CD4-positive, alpha-beta T cell treated with Interferon gamma for 1 hour (primary cell): Measurements from ENCODE around the gene CHIA.
A peak's percentile ranks its signal among the peaks of the same experiment; 100 is the strongest.
"Not testable (repeated sequence)": the region's sequence is repeated elsewhere in the genome, so short reads cannot be mapped to it uniquely, and the experiment has no call there.

Source experiments
- DNase-seq: peaks from one replicate; pipeline ENCODE4 v3.0.0-alpha.2; 2020

CHIA gene

DNA sequence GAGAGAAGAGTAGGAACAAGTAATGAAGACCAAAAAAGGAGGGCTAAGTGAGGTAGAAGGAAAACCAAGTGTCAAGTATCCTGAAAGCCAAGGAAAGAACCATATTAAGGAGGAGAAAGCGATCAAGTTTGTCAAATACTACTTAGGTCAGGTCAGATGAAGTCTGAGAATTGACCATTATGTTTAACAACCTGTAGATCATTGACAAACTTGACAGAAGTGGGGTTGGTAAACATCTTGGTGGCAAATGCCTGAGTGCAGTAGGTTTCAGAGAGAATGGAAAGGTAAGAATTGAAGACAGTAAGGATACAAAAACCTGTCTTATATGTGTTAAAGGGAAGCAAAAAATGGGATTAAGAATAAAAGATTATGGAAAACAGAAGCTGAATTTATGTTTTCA lies 3.7 kb upstream of the CHIA start:
- DNase-seq, result no peak

DNA sequence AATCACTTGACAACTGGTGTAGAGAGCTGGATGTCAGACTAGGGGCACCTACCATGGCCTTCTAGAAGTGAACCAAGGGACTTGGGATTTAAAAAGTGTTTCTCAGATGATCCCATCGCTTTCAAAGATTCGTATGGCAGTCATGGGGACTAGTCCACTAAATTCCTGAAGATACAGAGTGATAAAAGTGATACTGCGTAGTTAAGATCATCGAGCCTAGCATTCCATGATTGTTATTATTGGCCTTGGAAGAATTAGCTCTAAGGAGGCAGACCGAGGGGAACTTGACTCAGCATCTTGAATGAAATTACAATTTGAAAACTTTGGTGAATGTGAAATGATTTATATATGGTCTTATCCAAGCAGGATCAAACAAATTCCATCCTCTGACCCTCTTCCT lies 1.3 kb upstream of the CHIA start:
- DNase-seq, result no peak

DNA sequence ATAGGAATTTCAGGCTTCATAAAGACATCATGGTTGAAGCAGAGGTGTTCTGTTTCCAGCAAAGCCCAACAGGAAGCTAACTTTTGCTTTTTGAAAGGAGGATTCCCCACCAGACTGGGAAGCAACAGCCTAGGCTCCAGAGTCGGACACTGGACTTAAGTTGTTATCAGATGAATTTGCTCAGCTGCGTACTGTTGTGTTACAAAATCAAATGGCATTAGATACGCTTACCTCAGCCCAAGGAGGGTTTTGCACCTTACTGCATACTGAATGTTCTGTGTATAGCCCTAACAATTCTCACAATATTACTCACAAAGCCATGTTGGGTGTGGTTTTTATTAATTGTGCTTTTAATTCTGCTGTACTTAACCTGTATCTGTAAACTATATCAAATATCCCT lies 547 bp upstream of the CHIA start:
- no peak for DNase-seq

DNA sequence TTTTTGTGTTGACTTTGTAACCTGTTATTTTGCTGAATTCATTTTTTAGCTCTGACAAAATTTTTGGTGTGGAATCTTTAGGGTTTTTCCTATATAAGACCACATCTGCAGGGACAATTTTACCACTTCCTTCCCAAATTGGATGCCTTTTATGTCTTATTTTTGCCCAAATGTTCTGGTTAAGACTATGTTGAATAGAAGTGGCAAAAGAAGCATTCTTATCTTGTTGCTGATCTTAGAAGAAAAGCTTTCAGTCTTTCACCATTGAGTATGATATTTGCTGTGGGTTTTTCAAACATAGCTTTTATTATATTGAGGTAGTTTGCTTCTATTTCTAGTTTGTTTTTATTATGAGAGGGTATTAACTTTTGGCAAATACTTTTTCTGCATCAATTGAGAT lies 3.7 kb downstream of the CHIA start:
- DNase-seq, result no peak

DNA sequence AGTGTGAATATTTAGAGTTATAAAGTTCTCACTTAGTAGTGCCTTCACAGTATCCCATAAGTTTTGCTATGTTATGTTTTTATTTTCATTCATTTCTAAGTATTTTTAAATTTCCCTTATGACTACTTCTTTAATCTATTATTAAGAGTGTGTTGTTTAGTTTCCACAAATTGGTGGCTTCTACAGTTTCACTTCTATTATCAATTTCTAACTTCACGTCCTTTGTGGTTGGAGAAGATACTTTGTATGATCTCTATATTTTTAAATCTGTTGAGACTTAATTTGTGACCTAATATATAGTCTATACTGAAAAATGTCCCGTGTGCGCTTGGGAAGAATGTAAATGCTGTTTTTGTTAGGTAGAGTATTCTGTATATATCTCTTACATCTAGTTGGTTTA lies 11.7 kb downstream of the CHIA start:
- DNase-seq, result no peak

DNA sequence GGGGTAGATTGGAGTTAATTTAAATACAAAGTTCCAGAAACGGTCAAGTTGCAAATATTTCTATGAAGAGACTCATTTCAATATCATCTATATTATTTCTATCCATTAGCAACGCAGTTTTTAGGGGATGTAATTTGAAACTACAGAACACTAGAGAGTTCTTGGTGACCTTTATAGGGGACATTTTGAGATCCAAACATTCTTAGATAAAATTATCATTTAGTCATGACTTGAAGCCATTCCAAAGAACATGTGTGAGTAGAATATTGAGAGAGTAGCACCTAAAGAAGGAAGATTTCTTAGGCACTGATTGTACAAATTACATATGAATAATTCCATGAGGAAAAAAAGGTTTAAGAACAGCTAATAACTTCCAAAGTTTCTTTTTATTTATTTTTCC lies 19.0 kb downstream of the CHIA start:
- no peak for DNase-seq

DNA sequence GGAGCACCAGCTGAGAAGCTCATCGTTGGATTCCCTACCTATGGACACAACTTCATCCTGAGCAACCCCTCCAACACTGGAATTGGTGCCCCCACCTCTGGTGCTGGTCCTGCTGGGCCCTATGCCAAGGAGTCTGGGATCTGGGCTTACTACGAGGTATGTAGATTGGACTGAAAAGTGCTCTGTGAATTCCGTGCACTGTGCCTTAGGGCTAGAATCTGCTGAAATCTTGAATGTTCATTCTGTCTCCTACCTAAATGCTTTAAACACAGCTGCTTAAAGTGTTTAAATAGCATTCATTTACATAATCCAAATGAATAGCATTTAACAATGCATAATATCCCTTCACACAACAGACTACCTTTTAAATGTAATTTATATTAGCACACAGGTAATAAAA lies 27.9 kb downstream of the CHIA start:
- no peak for DNase-seq

DNA sequence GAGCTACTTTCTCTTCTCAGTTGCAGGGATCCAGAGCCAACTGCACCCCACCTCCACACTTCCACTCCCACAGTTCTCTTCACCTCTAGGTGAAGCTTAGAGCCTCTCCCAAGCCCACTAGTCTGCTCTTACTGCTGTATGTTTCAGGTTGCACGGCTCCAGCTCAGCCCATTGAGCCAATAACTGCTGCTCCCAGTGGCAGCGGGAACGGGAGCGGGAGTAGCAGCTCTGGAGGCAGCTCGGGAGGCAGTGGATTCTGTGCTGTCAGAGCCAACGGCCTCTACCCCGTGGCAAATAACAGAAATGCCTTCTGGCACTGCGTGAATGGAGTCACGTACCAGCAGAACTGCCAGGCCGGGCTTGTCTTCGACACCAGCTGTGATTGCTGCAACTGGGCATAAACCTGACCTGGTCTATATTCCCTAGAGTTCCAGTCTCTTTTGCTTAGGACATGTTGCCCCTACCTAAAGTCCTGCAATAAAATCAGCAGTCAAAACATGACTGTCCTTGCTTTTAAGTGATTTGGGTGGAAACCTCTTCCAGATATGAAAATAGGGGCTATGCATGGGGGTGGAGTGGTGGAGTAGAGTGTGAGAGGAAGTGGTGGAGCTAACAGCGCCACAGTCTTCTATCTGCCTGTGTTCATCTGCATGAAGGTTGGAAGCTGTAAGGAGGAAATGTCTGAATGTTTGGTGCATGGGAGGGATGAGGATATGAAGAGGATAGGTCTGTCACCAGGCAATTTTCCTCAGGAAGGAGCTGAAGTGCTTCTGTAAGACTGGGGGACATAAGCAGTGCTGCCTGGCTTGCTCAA lies 29.6 kb downstream of the CHIA start:
- no peak for DNase-seq

DNA sequence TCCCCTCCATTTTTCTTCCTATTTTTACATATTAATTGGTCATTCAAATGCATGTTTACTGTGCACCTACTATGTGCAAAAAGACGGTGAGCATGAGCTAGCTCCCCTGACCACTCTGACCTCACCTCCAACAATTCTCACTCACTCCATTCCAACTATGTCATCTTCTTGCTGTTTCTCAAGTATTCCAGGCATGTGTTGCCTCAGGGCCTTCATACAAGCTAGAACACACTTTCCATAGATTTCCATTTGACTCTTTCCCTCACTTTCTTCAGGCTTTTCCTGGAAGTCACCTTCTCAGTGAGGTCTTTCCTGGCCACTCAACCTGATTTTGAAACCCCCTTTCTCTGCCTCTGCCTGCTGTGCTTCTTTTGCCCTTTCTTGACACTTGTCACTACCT lies 32.6 kb downstream of the CHIA start:
- DNase-seq, result no peak

DNA sequence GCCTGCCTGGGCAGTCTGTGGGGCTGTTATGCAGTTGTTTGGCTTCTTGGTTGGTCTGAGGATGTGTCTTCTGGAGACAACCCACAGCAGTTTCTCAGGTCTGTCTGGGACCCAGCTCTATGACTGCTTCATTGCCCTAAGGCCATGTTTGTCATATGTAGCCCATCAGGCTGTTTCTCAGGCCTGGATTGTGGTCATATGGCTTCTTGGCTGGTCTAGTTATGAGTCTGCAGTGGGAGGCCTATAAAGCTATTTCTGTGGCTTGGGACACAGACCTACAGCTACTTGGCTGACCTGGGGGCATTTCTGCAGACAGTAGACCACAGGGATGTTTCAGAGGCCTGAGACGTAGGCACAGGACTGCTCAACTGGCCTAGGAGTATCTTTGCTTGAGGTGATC lies 41.5 kb downstream of the CHIA start:
- DNase-seq, result no peak

DNA sequence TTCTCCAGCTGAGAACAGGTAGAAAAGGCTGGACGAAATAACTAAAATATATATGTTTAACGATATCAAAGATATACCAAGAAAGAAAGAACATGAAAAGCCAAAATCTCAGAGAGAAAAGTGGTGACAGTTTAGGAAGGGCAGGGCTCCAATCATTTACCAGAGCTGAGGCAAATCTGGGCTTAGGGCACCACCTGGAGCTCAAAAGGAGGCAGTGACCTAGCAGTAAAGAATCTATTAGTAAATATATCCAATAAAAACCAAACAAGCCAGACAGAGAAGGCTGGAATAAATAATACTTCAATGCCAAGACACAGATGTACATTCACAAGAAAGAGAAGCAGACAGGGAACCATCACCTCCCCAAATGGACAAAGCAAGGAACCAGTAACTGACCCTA lies 43.5 kb downstream of the CHIA start:
- DNase-seq, result peak; percentile 62

DNA sequence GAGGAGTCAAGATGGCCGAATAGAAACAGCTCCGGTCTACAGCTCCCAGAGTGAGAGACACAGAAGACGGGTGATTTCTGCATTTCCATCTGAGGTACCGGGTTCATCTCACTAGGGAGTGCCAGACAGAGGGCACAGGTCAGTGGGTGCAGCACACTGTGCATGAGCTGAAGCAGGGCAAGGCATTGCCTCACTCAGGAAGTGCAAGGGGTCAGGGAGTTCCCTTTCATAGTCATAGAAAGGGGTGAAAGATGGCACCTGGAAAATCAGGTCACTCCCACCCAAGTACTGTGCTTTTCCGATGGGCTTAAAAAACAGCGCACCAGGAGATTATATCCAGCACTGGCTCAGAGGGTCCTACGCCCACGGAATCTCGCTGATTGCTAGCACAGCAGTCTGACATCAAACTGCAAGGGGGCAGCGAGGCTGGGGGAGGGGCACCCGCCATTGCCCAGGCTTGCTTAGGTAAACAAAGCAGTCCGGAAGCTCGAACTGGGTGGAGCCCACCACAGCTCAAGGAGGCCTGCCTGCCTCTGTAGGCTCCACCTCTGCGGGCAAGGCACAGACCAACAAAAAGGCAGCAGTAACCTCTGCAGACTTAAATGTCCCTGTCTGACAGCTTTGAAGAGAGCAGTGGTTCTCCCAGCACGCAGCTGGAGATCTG lies 44.7 kb downstream of the CHIA start:
- not testable (repeated sequence) for DNase-seq

DNA sequence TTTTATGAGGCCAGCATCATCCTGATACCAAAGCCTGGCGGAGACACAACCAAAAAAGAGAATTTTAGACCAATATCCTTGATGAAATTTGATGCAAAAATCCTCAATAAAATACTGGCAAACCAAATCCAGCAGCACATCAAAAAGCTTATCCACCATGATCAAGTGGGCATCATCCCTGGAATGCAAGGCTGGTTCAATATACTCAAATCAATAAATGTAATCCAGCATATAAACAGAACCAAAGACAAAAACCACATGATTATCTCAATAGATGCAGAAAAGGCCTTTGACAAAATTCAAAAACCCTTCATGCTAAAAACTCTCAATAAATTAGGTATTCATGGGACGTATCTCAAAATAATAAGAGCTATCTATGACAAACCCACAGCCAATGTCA lies 48.2 kb downstream of the CHIA start:
- DNase-seq, result not testable (repeated sequence)

DNA sequence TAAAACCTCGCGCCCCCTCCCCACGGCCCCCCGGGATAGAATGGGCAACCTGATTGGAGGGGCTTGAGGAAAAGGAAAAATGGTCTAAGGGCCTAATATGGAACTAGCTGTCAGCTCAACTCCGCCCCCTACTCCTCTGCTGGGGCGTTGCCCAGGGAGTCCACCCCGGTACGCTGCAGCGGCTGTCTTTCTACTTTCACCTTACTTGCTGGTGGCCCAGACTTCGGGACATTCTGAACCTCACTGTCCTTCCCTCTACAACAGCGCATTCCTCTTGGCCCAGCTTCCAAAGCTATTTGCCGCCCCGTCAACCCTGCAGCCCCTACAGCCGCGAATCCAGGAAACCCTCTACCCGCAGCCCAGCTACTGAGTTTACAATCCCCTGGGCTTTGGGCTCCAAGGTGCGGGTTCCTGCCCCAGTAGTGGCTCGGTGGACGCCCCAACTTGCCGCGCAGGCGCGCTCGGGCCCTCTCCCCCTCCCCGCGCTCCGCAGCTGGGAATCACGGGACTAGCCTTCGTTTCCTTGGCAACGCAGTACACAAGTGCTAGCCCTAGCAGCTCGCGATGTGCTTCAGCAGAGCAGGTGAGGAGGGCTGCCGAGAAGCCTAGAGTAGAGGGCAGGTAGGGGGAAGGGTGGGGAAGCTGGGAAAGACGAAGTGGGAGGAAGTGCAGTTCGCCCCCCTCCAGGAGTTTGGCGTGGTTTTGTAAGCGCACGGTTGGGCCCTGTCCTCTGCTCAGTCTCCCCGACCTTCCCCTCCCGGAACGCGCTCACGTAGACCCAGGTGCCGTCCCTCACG lies 55.6 kb downstream of the CHIA start:
- peak; percentile 93 for DNase-seq

DNA sequence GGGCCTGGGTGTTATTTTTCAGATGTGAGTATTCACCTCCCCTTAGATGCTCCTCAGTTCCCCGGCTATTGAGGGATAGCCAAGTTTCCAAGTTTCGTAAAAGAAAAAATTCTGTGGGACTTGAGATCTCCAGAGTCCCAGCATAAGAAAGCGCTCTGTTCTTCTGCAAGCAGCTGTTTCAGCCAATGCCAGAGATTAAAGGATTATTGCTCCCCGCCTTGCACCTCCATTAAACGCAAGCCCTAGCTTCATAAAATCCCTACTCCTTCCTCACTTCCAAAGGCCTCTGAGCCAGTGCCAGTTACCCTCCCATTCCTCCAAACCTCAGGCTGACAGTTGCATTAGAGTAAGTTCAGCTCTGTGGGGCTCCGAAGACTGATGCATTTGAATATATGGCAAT lies 56.4 kb downstream of the CHIA start:
- no peak for DNase-seq

DNA sequence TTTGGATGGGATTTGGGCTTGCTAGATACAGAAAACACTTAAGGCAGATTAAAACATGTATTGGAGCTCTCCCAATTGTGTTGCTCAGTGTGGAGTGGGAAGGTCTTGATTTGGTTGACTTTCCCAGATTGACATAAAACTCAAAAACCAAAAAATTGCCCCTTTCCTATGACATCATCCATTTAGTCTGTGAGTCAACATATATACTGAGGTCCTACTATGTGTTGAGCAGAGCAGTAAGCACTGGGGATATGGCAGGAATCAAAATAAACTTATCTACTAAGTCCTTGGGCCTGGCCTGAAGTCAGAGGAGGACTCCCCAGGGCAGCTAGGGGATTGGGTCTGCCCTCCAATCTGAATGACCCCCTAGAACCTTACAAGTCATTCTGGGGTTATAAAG lies 61.0 kb downstream of the CHIA start:
- DNase-seq, result no peak

DNA sequence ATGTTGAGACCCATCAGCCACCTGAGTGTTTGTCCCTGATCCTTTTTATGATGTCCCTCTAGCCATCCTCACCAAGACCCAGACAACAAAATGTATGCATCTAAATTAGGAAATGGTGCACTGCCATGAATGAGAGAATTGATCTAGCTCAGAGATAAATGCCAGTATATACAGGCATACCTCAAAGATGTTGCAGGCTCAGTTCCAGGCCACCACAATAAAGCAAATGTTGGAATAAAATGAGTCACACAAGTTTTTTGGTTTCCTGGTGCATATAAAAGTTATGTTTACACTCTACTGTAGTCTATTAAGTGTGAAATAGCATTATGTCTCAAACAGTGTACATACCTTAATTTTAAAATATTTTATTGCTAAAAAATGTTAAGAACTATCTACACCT lies 63.9 kb downstream of the CHIA start:
- DNase-seq, result no peak

DNA sequence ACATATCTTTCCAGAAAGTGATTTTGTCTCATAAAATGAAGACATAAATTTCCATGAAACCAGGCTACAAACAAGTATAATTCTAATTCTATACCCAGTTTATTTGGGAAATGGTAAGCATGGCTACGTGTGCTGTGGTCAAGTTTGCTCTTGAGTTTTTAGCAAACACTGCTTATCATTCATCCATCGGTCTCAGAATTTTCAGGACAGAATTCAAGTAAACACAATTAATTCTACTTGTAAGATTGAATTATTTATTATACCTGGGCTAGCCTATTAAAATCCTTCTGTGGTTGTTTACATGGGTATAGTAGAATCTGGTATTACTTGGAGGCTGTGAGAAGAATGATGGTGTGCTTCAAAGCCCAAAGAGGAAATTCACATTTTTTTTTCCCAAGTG lies 68.3 kb downstream of the CHIA start:
- no peak for DNase-seq

DNA sequence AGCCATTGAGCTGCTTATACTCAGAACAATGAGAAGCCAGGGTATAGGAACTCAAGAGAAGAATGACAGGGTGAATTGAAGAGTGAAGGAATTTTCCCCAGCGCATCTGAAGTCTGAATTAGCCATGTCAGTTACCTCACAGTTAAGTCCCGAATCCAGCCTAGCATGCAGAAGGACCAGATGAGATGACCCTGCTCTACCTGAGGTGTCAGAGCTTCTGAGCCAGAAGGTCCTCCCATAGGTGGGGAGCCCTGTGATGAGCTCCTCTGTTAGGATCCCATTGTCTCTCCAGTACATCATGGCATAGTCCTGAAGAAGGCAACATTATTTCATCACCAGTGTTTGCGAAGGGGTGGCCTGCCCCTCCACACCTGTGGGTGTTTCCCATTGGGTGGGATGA lies 68.7 kb downstream of the CHIA start:
- no peak for DNase-seq

DNA sequence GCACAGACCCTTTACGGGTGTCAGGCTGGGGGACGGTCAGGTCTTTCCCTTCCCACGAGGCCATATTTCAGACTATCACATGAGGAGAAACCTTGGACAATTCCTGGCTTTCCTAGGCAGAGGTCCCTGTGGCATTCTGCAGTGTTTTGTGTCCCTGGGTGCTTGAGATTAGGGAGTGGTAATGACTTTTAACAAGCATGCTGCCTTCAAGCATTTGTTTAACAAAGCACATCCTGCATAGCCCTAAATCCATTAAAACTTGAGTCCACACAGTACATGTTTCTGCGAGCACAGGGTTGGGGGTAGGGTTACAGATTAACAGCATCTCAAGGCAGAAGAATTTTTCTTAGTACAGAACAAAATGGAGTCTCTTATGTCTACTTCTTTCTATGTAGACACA lies 69.6 kb downstream of the CHIA start:
- not testable (repeated sequence) for DNase-seq

DNA sequence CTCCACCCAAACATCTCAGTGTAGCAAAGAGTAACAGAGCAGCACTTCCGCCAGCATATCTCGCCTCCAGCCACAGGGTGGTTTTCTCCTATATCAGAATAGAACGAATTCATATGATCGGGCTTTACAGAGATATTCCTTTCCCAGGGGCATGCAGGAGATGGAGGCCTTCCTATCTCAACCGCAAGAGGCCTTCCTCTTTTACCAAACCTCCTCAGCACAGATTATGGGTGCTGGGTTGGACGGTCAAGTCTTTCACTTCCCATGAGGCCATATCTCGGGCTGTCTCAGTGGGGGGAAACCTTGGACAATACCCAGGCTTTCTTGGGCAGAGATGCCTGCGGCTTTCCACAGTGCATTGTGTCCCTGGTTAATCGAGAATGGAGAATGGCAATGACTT lies 71.1 kb downstream of the CHIA start:
- no peak for DNase-seq

DNA sequence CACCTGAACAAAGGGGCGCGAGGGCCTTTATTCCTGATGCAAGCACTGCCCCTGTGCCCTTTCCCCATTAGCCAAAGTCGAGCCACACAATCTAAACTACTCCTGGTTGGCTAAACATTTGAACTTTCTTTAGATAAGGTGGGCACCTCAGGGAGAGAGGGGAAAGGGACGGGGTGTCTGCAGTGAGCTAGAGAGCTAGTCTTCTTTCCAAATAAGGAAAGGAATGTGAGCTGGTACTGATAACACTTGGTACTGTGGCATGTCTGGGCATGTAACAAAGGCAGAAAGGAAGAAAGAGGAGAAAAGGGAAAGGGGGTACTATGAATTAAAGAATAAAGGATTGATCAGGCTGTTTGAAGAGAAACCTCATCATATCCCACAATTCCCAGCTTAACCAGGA lies 74.0 kb downstream of the CHIA start:
- DNase-seq, result no peak

DNA sequence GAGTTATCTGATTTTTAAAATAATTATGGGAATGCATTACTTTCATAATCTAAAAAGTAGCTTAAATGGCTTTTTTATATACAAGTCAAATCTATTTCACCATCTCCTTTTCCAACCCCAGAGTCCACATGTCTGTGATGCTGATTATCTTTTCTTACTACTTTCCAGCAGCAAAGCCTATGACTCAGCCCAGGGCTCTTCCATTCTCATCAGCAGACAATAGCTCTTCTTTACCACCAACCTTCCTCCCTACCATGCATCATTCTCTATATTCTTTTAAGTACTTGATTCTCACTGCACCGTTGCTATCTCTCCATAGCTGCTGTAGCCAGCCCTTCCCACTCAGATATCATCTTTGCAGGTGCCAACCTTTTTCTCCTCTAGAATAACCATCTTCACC lies 75.6 kb downstream of the CHIA start:
- no peak for DNase-seq

DNA sequence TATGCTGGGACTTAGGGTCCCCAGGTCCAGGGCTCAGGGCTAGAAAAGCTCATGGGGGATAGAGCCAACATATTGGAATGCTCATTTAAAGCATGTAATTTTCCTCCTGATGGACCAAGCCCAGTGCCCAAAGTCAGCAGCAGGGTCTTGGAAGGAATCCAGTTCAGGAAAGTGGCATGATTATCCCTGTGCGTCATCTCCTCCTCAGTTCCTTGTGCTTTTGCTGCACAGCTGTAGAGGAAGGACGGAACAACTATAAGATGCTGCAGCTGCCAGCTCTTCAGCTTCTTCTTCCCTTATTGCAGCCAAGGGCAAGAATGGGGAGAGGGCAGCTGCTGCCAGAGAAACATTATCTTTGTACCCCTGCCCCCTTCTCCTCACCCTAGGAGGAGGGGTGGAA lies 78.5 kb downstream of the CHIA start:
- no peak for DNase-seq
